Chondrocyte (in vitro differentiated cells): ENCODE data around the gene ALDH1A3. TPM values are rescaled to one million over a fixed set of nuclear protein-coding genes. Genes with fewer than 3 reads are reported as not detected.

Experiments
- DNase-seq: peaks from one replicate; pipeline ENCODE4 v3.0.0; 2021; ENCODE audit warnings: mixed read lengths, low spot score
- H3K27ac Mint-ChIP-seq: one replicate; pipeline ENCODE4 v1.8.0; 2021; ENCODE audit warnings: mild to moderate bottlenecking, moderate library complexity, mixed read lengths; ENCODE audit not compliant: unreplicated experiment
- H3K27me3 Mint-ChIP-seq: 2 replicates; pipeline ENCODE4 v1.8.0; 2021; ENCODE audit warnings: low read depth, mixed read lengths
- H3K36me3 Mint-ChIP-seq: 2 replicates; pipeline ENCODE4 v1.8.0; 2021; ENCODE audit warnings: low read depth, mixed read lengths
- H3K4me1 Mint-ChIP-seq: 2 replicates; pipeline ENCODE4 v1.8.0; 2021; ENCODE audit warnings: low read depth, mild to moderate bottlenecking, mixed read lengths
- H3K4me3 Mint-ChIP-seq: one replicate; pipeline ENCODE4 v1.8.0; 2021; ENCODE audit warnings: mild to moderate bottlenecking, moderate library complexity, mixed read lengths; ENCODE audit not compliant: unreplicated experiment
- H3K9me3 Mint-ChIP-seq: 2 replicates; pipeline ENCODE4 v1.8.0; 2021; ENCODE audit warnings: low read depth, mixed read lengths
- CTCF ChIP-seq: fragments of 200-600 bp; sonication (generic); IDR thresholded peaks from 2 replicates; pipeline ENCODE4 v1.5.0; 2021; ENCODE audit warnings: antibody characterized with exemption, mild to moderate bottlenecking, moderate library complexity
- total RNA-seq: library from RNA; stranded (reverse); gene quantifications from 3 replicates; pipeline ENCODE4 v1.2.1, GENCODE V29; 2021

The ALDH1A3 gene
- total RNA-seq, 1 donor from 2014 or later, result 0.55 TPM

- Mint-ChIP-seq H3K4me3 (no peak overlapping the region), H3K9me3 (peaks cover 9% of the 10 kb centered on the region), H3K27me3 (no peaks in the 10 kb centered on the region), H3K36me3 (no peaks in the 10 kb centered on the region), H3K4me1 (no peaks in the 10 kb centered on the region), H3K27ac (no peak overlapping the region)
- TF ChIP-seq CTCF, result no peak
- DNase-seq, result no peak
Observed at GRCh38 chr15:100908466-100908865, 28.8 kb downstream of the ALDH1A3 start.

- Mint-ChIP-seq H3K4me3 (no peak overlapping the region), H3K9me3 (peaks cover 6% of the 10 kb centered on the region), H3K27me3 (no peaks in the 10 kb centered on the region), H3K4me1 (no peaks in the 10 kb centered on the region), H3K27ac (no peak overlapping the region), H3K36me3 (peaks cover 3% of the 10 kb centered on the region)
- no peak for DNase-seq
- TF ChIP-seq CTCF, result no peak
Observed at GRCh38 chr15:100909565-100909964, 29.9 kb downstream of the ALDH1A3 start.

DNA sequence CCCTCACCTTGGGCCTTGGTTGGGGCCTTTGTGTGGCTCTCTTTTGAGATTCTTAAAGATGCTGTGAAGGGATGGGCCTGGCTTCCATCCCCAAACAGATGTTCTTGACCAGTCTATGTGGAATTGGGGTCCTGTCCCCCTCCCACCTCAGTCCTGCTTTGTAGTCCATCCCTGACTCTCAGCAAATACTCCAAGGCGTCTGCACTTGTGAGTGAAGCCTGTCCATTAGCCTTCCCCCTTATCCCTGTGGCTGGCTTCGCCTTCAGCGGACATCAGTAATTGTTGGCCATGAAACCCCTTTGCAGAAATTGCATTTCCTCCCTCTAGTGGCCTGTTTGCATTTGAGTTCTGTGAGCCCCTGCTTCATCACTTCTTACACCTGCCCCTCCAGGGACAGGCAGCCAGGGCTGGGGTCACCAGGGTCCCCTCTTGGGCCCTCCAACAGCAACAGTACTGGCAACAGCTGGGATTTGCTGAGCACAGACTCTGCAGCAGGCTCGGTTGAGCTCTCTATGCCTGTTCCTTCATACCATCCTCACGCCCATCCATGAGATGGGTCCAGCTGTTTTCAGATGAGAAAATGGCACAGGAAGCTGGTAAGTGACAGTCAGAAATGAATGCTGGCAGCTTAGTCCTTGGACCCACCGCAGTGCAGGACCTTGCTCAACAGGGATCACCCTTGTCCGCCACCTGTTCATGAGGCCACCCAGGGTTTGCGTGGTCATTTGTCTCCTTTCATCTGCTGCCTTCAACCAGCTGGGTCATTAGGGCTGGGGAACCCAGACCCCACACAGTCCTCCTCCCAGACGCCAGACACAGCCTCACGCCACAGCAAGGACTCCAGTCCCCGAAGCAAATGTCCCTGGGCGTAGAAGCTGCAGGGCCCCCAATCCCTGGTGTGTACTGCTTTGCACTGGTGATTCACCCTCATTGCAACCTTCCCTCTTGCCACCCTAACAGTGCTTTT, 30.6 kb downstream of the ALDH1A3 start:
- H3K4me3 Mint-ChIP-seq, result no peak overlapping the region
- H3K27ac Mint-ChIP-seq, result no peak overlapping the region
- peaks cover 6% of the 10 kb centered on the region for H3K9me3 Mint-ChIP-seq
- H3K4me1 Mint-ChIP-seq, result no peaks in the 10 kb centered on the region
- TF ChIP-seq CTCF, result peak; percentile 52
- H3K36me3 Mint-ChIP-seq, result peaks cover 4% of the 10 kb centered on the region
- no peaks in the 10 kb centered on the region for H3K27me3 Mint-ChIP-seq
- DNase-seq, result no peak

- Mint-ChIP-seq H3K27me3 (no peaks in the 10 kb centered on the region), H3K36me3 (peaks cover 4% of the 10 kb centered on the region), H3K4me3 (no peak overlapping the region), H3K27ac (no peak overlapping the region), H3K9me3 (peaks cover 6% of the 10 kb centered on the region), H3K4me1 (no peaks in the 10 kb centered on the region)
- no peak for TF ChIP-seq CTCF
- DNase-seq, result no peak
Observed at GRCh38 chr15:100911086-100911485, 31.5 kb downstream of the ALDH1A3 start.

- Mint-ChIP-seq H3K36me3 (peaks cover 4% of the 10 kb centered on the region), H3K4me1 (peaks cover 7% of the 10 kb centered on the region), H3K27ac (no peak overlapping the region), H3K4me3 (no peak overlapping the region), H3K27me3 (no peaks in the 10 kb centered on the region), H3K9me3 (peaks cover 6% of the 10 kb centered on the region)
- no peak for TF ChIP-seq CTCF
- DNase-seq, result no peak
Observed at GRCh38 chr15:100913961-100914360, 34.3 kb downstream of the ALDH1A3 start.
